ENCODE results near the gene LRIG3. TPM values are rescaled to one million over a fixed set of nuclear protein-coding genes. Genes with fewer than 3 reads are reported as not detected.

Gene LRIG3
- total RNA-seq, 1 donor from 2014 or later: 51.4 TPM

DNA sequence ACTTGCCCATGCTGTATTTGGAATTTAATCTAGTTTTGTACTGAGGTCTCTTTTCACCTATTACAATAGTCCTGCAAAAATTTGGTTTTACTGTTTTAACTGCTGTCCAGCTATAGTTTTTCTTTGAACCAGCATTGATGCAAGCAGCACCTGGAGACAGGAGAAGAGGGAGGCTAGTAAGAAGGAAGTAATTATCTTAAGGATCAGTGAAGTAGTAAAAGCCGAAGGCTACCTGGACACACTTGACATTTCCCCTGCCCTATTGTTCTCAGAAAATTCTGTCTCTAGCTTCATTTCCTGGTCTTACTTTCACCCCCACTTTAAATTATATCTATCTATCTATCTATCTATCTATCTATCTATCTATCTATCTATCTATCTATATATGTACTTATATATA lies 43.5 kb upstream of the LRIG3 start:
- Mint-ChIP-seq H3K36me3 (no peaks in the 10 kb centered on the region), H3K4me3 (no peak overlapping the region), H3K27ac (no peak overlapping the region), H3K9me3 (no peaks in the 10 kb centered on the region), H3K27me3 (no peaks in the 10 kb centered on the region), H3K4me1 (ENCODE audit: unreplicated experiment) (peaks cover 28% of the 10 kb centered on the region)
- TF ChIP-seq, protein P1, sequence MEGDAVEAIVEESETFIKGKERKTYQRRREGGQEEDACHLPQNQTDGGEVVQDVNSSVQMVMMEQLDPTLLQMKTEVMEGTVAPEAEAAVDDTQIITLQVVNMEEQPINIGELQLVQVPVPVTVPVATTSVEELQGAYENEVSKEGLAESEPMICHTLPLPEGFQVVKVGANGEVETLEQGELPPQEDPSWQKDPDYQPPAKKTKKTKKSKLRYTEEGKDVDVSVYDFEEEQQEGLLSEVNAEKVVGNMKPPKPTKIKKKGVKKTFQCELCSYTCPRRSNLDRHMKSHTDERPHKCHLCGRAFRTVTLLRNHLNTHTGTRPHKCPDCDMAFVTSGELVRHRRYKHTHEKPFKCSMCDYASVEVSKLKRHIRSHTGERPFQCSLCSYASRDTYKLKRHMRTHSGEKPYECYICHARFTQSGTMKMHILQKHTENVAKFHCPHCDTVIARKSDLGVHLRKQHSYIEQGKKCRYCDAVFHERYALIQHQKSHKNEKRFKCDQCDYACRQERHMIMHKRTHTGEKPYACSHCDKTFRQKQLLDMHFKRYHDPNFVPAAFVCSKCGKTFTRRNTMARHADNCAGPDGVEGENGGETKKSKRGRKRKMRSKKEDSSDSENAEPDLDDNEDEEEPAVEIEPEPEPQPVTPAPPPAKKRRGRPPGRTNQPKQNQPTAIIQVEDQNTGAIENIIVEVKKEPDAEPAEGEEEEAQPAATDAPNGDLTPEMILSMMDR (conservative IDR thresholded peaks at IDR 0.05): no peak
- DNase-seq (ENCODE audit: extremely low spot score, unreplicated experiment): no peak

DNA sequence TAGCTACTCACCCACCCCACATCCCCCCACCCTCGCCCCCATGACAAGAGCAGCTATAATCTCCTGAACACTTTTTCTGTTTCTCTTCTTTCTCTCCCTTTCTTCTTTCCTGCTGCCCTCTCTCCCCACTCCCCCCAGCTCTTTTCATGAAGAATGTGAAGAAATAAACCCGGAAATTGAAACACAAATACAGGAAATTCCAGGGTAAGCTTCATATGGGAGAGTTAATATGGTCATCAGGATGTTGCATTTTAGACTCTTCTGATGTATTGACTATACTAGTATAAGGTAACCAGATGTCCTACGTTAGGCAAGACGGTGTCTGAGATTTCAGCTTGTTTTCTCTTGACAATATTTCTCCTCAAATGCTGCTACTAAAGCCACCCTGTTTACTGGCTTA lies 41.6 kb upstream of the LRIG3 start:
- TF ChIP-seq, protein P1 (conservative IDR thresholded peaks at IDR 0.05): no peak
- Mint-ChIP-seq H3K27ac (no peak overlapping the region), H3K36me3 (no peaks in the 10 kb centered on the region), H3K27me3 (no peaks in the 10 kb centered on the region), H3K9me3 (no peaks in the 10 kb centered on the region), H3K4me1 (ENCODE audit: unreplicated experiment) (peaks cover 23% of the 10 kb centered on the region), H3K4me3 (no peak overlapping the region)
- DNase-seq (ENCODE audit: extremely low spot score, unreplicated experiment): no peak

DNA sequence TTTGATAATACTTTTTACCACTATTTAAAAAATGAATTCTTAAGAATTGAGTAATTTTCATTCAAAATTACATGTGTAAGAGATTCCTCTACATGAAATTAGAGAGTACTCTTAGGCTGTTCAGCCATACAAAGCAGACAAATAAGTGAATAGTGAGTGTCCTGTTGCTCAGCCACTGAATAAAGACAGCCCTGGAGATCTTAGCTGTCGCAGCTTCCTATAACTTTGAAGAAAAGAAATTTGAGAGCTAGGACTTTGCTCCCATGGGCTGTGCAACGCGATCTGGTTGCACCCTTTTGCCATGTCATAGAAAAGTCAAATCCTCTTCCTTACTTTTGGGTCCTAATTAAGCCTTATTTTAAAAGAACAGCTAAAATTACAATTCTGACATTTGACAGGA lies 40.9 kb upstream of the LRIG3 start:
- TF ChIP-seq, protein P1 (conservative IDR thresholded peaks at IDR 0.05): no peak
- H3K27ac Mint-ChIP-seq: no peak overlapping the region
- H3K4me1 Mint-ChIP-seq (ENCODE audit: unreplicated experiment): peaks cover 25% of the 10 kb centered on the region
- H3K4me3 Mint-ChIP-seq: no peak overlapping the region
- no peak for DNase-seq (ENCODE audit: extremely low spot score, unreplicated experiment)
- no peaks in the 10 kb centered on the region for H3K36me3 Mint-ChIP-seq
- no peaks in the 10 kb centered on the region for H3K9me3 Mint-ChIP-seq
- H3K27me3 Mint-ChIP-seq: no peaks in the 10 kb centered on the region

DNA sequence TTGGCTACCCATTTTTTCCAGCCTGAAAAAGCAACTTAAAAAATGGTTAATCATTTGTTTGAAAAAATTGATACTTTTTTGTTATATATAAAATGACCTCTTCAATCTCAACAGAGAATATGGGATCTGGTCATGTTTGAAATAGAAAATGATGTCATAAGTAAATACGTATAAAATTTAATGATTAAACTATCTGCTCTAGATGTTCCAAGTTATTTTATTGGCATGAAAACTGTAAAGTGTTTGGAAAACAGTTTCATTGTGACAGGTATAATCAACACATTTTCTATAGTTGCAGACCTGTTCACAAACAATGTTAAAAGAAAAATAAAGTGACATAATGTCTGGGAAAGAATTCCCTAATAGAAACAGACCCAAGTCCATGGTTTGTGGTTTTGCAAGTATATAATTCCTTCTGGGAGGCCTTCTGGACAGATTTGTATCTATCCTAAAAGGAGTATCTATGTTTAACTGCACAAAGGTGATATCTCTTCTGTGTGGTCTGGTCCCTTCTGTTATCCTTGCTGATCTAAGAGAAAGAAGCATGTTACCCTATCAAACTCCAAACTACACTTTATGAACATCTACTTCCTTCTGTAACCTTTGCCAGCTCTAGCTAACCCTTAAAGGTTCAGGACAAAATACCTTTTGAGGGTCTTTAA lies 39.5 kb upstream of the LRIG3 start:
- Mint-ChIP-seq H3K36me3 (no peaks in the 10 kb centered on the region), H3K27ac (no peak overlapping the region), H3K27me3 (no peaks in the 10 kb centered on the region), H3K4me1 (ENCODE audit: unreplicated experiment) (peaks cover 26% of the 10 kb centered on the region), H3K4me3 (no peak overlapping the region), H3K9me3 (no peaks in the 10 kb centered on the region)
- no peak for DNase-seq (ENCODE audit: extremely low spot score, unreplicated experiment)
- TF ChIP-seq, protein P1 (conservative IDR thresholded peaks at IDR 0.05): no peak

DNA sequence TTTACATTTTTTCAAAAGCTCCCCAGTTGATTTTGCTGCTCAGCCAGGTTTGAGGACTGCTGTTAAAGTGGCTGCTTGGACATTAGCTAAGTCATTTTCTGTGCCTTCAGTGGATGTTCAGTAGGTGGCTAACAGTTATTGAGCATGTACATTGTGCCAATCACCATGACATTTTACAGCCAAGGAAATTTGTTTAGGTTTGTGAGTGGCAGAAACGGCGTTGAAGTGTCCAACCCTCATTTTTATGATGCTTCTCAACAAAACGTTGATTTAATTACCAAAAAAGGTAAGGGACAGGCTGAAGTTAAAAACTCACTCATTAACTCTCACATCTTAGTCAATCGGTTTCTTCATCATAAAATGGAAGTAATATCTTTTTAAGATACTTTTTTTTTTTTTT lies 37.0 kb upstream of the LRIG3 start:
- Mint-ChIP-seq H3K4me1 (ENCODE audit: unreplicated experiment) (peaks cover 26% of the 10 kb centered on the region), H3K36me3 (no peaks in the 10 kb centered on the region), H3K9me3 (no peaks in the 10 kb centered on the region), H3K4me3 (no peak overlapping the region), H3K27ac (no peak overlapping the region), H3K27me3 (no peaks in the 10 kb centered on the region)
- DNase-seq (ENCODE audit: extremely low spot score, unreplicated experiment): no peak
- TF ChIP-seq, protein P1 (conservative IDR thresholded peaks at IDR 0.05): no peak
